ENCODE measurements around the gene TNFRSF11A.

TNFRSF11A gene

GRCh38 chr18:62384610-62385097 lies 59.5 kb downstream of the TNFRSF11A start:
- no peak for DNase-seq

- DNase-seq, result no peak
Measured at GRCh38 chr18:62386091-62386490, 61.0 kb downstream of the TNFRSF11A start.

- no peak for DNase-seq
Measured at GRCh38 chr18:62386601-62387000, 61.5 kb downstream of the TNFRSF11A start.

GRCh38 chr18:62387257-62387656 lies 62.1 kb downstream of the TNFRSF11A start:
- DNase-seq, result no peak

- DNase-seq, result no peak
Measured at GRCh38 chr18:62388855-62389760, 64.0 kb downstream of the TNFRSF11A start.

- DNase-seq, result no peak
Measured at GRCh38 chr18:62389761-62390481, 64.8 kb downstream of the TNFRSF11A start.

GRCh38 chr18:62394006-62394763 lies 69.1 kb downstream of the TNFRSF11A start:
- DNase-seq, result no peak

GRCh38 chr18:62396381-62396780 lies 71.3 kb downstream of the TNFRSF11A start:
- DNase-seq, result no peak

- no peak for DNase-seq
Measured at GRCh38 chr18:62396967-62397366, 71.9 kb downstream of the TNFRSF11A start.

- DNase-seq, result no peak
Measured at GRCh38 chr18:62398291-62398690, 73.2 kb downstream of the TNFRSF11A start.

GRCh38 chr18:62399276-62399675 lies 74.2 kb downstream of the TNFRSF11A start:
- DNase-seq, result no peak

- no peak for DNase-seq
Measured at GRCh38 chr18:62399781-62400308, 74.7 kb downstream of the TNFRSF11A start.

- no peak for DNase-seq
Measured at GRCh38 chr18:62400916-62401315, 75.8 kb downstream of the TNFRSF11A start.

- no peak for DNase-seq
Measured at GRCh38 chr18:62402342-62402948, 77.3 kb downstream of the TNFRSF11A start.

GRCh38 chr18:62403120-62403519 lies 78.0 kb downstream of the TNFRSF11A start:
- no peak for DNase-seq

GRCh38 chr18:62404881-62405280 lies 79.8 kb downstream of the TNFRSF11A start:
- DNase-seq, result no peak

GRCh38 chr18:62407660-62408059 lies 82.5 kb downstream of the TNFRSF11A start:
- DNase-seq, result no peak

GRCh38 chr18:62409821-62410220 lies 84.7 kb downstream of the TNFRSF11A start:
- DNase-seq, result no peak

- no peak for DNase-seq
Measured at GRCh38 chr18:62412231-62412979, 87.3 kb downstream of the TNFRSF11A start.

- DNase-seq, result no peak
Measured at GRCh38 chr18:62413206-62413605, 88.1 kb downstream of the TNFRSF11A start.

GRCh38 chr18:62418258-62418657 lies 93.1 kb downstream of the TNFRSF11A start:
- no peak for DNase-seq

GRCh38 chr18:62420151-62420512 lies 95.0 kb downstream of the TNFRSF11A start:
- peak; percentile 8 for DNase-seq

Measured in stimulated activated naive CD4-positive, alpha-beta T cell treated with Interleukin-2 at 50 U/mL for 16 hours (primary cell).